Effector CD4-positive, alpha-beta T cell (primary cell): Measurements from ENCODE around the gene RPF1.
"Not testable (repeated sequence)": the region's sequence is repeated elsewhere in the genome, so short reads cannot be mapped to it uniquely, and the experiment has no call there.

Source experiments
- DNase-seq: peaks from one replicate; pipeline ENCODE4 v3.0.0-alpha.2; 2020

Gene RPF1

GRCh38 chr1:84492726-84493125 is 13.7 kb downstream of the RPF1 start:
- no peak for DNase-seq

- DNase-seq: no peak
Observed at GRCh38 chr1:84493747-84494146, 14.7 kb downstream of the RPF1 start.

- DNase-seq: no peak
Observed at GRCh38 chr1:84496498-84496897, 17.4 kb downstream of the RPF1 start.

- DNase-seq: no peak
Observed at GRCh38 chr1:84497631-84498275, 18.7 kb downstream of the RPF1 start.

GRCh38 chr1:84502927-84503326 is 23.9 kb downstream of the RPF1 start:
- DNase-seq: no peak

GRCh38 chr1:84504580-84505492 is 25.8 kb downstream of the RPF1 start:
- DNase-seq: no peak

- DNase-seq: no peak
Observed at GRCh38 chr1:84505493-84506001, 26.5 kb downstream of the RPF1 start.

GRCh38 chr1:84506002-84506728 is 27.1 kb downstream of the RPF1 start, which contains the start of the genes GNG5 and SPATA1:
TSS of gene GNG5 (minus strand) at chr1:84506581. CDS start at chr1:84506091, 490 bp downstream.
TSS of gene SPATA1 (plus strand) at chr1:84506386. CDS start at chr1:84516360, 9,974 bp downstream.
- DNase-seq: peak; percentile 97

GRCh38 chr1:84506729-84507453 is 27.8 kb downstream of the RPF1 start:
- no peak for DNase-seq

- DNase-seq: not testable (repeated sequence)
Observed at GRCh38 chr1:84507887-84508286, 28.8 kb downstream of the RPF1 start.

GRCh38 chr1:84508510-84508909 is 29.4 kb downstream of the RPF1 start:
- DNase-seq: no peak

GRCh38 chr1:84509029-84509428 is 30.0 kb downstream of the RPF1 start:
- DNase-seq: no peak

- DNase-seq: no peak
Observed at GRCh38 chr1:84510165-84510564, 31.1 kb downstream of the RPF1 start.

- DNase-seq: no peak
Observed at GRCh38 chr1:84510668-84511067, 31.6 kb downstream of the RPF1 start.

- no peak for DNase-seq
Observed at GRCh38 chr1:84524590-84524989, 45.5 kb downstream of the RPF1 start.

GRCh38 chr1:84525779-84526178 is 46.7 kb downstream of the RPF1 start:
- no peak for DNase-seq

- no peak for DNase-seq
Observed at GRCh38 chr1:84538599-84538998, 59.5 kb downstream of the RPF1 start.

GRCh38 chr1:84539972-84540371 is 60.9 kb downstream of the RPF1 start:
- DNase-seq: no peak

- no peak for DNase-seq
Observed at GRCh38 chr1:84540759-84541158, 61.7 kb downstream of the RPF1 start.

GRCh38 chr1:84541679-84542078 is 62.6 kb downstream of the RPF1 start:
- DNase-seq: no peak
